AG04449 (cell line): Measurements from ENCODE around the gene BTBD2.

ENCODE experiments used
- CTCF ChIA-PET: fragments of 350-600 bp; formaldehyde crosslinking; extraction: SDS; loops from one replicate; lab custom pipeline; 2021; ENCODE audit warnings: antibody characterized with exemption; lab: Yijun Ruan, JAX
- POLR2A ChIA-PET: fragments of 400-600, 350-600 bp; formaldehyde crosslinking; extraction: SDS; loops from one replicate; lab custom pipeline; 2020; ENCODE audit warnings: antibody characterized with exemption, inconsistent platforms; lab: Yijun Ruan, JAX
- DNase-seq: peaks from one replicate; pipeline ENCODE4 v3.0.0-alpha.2; 2010; ENCODE audit warnings: low read depth, low spot score
- H3K4me3 ChIP-seq: 2 replicates; pipeline ENCODE4 v1.5.1; 2011; ENCODE audit warnings: low read depth, mild to moderate bottlenecking, control low read depth, low read length
- TF ChIP-seq, protein P1 (sequence below): IDR thresholded peaks from one replicate; pipeline ENCODE4 v1.5.1; 2011; ENCODE audit warnings: mild to moderate bottlenecking, moderate library complexity, low read length, control low read depth, inconsistent platforms; ENCODE audit not compliant: insufficient read depth; ENCODE audit errors: missing control alignments

BTBD2 gene

DNA sequence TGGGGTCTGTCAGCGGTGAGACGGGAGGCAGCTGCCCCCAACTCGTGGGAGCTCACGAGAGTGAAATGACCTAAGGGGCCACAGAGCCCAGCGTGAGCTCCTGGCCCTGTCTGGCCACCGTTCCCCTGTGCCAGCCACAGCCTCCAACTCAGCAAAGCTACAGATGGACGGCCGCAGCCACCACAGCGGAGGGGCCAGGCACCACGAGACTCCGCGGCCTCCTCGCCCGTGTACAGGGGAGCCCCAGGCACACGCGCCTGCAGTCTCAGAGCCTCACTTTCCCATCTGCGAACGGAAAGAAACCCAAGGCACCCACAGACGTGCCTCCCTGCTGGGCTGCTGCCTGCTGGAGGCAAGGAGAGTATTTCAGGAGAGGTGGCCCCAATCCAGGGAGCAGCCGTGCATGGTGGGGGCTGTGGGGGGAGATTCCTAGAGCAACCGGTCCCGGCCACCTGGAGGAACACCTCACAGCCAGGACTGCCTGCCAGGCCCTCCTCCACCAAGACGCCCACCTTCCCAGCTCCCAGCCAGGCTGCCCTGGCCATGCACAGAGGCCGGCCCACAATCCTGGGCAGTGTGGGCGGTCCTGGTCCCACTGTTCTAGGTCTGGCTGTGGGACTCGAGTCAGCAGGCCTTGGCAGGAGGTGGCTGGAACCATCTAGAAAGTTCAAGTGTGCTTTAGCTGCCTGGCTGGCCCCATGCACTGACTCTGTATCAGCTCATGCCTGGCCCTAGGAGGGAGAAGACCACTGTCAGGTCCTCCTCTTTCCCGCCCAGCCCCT is 33.6 kb upstream of the BTBD2 start:
- TF ChIP-seq, protein P1, sequence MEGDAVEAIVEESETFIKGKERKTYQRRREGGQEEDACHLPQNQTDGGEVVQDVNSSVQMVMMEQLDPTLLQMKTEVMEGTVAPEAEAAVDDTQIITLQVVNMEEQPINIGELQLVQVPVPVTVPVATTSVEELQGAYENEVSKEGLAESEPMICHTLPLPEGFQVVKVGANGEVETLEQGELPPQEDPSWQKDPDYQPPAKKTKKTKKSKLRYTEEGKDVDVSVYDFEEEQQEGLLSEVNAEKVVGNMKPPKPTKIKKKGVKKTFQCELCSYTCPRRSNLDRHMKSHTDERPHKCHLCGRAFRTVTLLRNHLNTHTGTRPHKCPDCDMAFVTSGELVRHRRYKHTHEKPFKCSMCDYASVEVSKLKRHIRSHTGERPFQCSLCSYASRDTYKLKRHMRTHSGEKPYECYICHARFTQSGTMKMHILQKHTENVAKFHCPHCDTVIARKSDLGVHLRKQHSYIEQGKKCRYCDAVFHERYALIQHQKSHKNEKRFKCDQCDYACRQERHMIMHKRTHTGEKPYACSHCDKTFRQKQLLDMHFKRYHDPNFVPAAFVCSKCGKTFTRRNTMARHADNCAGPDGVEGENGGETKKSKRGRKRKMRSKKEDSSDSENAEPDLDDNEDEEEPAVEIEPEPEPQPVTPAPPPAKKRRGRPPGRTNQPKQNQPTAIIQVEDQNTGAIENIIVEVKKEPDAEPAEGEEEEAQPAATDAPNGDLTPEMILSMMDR: no peak
- DNase-seq: no peak
- POLR2A ChIA-PET: interaction anchor here (1.2 to 1.6 kb wide), 3 partner anchors 9 to 24 kb away, joined by 4 read pairs; no protein-coding TSS in a partner anchor
- peak overlapping the region; percentile 73 for H3K4me3 ChIP-seq
- CTCF ChIA-PET: interaction anchor here (0.9 to 2.3 kb wide), 5 partner anchors 16 to 43 kb away, joined by 3 to 16 read pairs (median 4); no protein-coding TSS in a partner anchor

DNA sequence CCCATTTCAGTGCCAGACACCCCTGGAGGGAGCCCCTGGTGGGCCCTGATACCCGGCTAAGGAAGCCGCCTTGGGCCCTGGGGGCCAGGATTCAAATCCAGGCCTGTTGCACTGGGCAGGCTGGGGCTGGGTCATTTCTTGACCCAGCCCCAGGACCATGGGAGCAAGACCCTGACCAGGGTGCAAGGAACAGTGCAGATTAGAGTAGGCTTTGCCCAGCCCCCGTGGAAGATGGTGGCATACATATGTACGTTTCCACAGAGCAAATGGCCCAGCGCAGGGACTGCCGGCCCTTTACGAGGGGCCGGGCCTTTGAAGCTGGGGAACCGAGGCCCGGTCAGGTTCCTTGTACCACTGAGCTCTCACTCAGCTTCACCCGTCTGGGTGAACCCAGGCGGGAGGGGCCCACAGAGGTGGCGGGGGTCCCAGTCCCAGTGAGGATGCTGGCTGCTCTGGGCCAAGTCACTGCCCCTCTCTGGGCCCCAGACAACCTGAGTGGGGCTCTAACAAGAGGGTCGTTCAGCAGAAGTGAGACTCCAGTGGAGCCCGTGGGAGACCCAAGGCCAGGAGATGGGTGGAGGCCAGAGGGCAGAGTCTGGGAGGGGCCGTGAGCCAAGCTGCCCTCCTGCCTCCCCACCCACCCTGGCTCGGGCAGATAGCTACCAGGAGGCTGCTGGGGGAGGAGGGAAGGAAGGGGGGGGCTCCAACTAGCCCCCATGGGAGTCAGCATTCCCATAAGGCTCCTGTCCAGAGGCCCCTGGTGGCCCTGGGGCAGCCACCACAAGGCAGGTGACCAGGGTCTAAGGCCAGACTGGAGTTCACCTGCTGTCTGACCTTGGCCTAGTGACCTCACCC is 32.8 kb upstream of the BTBD2 start:
- no peak overlapping the region for H3K4me3 ChIP-seq
- POLR2A ChIA-PET: interaction anchor here (1.2 to 1.6 kb wide), 3 partner anchors 8 to 23 kb away, joined by 4 read pairs; no protein-coding TSS in a partner anchor
- no peak for DNase-seq
- TF ChIP-seq, protein P1: no peak
- CTCF ChIA-PET: interaction anchor here (1.2 to 2.3 kb wide), 3 partner anchors 22 to 44 kb away, joined by 3 to 16 read pairs (median 5); no protein-coding TSS in a partner anchor

DNA sequence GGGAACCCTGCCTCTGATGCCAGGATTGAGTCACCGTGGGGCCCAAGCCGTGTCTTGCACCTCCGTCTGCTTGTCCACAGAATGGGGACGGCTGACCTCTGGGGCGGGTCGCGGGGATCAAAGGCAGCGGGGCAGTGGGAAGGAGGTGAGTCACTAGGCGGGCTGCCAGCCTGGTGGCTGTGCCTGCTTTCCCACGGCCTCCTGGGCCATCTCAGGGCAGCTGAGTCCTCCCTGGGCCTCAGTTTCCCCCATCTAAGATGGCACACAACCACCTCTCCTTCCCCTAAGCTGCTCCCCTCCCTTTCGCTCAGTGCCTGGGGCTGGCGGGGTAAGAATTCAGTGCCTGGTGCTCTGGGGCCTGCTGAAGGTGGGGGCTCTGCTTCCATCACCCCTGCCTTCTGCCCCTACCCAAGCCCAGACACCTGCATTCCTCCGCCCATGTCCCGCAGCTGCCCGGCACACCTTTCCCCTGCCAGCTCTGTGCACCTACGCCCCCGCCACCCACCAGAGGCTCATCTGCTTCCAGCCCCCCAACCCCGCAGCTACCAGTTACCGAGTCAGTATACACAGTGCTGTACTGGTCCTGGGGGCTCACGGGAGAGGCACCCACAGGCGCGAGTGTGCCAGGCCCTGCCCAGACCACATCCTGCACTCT is 32.1 kb upstream of the BTBD2 start:
- TF ChIP-seq, protein P1: no peak
- no peak overlapping the region for H3K4me3 ChIP-seq
- CTCF ChIA-PET: interaction anchor here (2.2 to 2.3 kb wide), 2 partner anchors 23 to 28 kb away, joined by 5 to 16 read pairs; no protein-coding TSS in a partner anchor
- no peak for DNase-seq
- POLR2A ChIA-PET: no interaction called here

DNA sequence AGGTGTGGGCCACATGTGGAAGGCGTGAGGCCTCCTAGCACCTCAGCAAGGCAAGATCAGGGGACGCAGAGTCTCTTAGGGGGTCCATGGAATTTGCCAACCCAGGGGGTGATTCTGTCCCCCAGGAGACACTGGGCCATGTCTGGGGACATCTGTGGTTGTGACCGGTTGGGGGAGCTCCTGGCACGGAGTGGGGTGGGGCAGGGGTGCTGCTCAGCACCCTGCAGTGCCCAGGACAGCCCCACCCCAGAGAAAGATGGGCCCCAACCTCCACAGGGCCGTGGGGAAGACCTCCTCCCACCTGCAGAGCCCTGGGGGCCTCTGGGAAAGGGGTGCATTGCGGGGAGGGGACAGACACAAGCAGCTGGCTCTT is 31.5 kb upstream of the BTBD2 start:
- no peak for DNase-seq
- TF ChIP-seq, protein P1: no peak
- POLR2A ChIA-PET: no interaction called here
- H3K4me3 ChIP-seq: no peak overlapping the region
- CTCF ChIA-PET: interaction anchor here (2.2 to 2.3 kb wide), 2 partner anchors 23 to 28 kb away, joined by 5 to 16 read pairs; no protein-coding TSS in a partner anchor

DNA sequence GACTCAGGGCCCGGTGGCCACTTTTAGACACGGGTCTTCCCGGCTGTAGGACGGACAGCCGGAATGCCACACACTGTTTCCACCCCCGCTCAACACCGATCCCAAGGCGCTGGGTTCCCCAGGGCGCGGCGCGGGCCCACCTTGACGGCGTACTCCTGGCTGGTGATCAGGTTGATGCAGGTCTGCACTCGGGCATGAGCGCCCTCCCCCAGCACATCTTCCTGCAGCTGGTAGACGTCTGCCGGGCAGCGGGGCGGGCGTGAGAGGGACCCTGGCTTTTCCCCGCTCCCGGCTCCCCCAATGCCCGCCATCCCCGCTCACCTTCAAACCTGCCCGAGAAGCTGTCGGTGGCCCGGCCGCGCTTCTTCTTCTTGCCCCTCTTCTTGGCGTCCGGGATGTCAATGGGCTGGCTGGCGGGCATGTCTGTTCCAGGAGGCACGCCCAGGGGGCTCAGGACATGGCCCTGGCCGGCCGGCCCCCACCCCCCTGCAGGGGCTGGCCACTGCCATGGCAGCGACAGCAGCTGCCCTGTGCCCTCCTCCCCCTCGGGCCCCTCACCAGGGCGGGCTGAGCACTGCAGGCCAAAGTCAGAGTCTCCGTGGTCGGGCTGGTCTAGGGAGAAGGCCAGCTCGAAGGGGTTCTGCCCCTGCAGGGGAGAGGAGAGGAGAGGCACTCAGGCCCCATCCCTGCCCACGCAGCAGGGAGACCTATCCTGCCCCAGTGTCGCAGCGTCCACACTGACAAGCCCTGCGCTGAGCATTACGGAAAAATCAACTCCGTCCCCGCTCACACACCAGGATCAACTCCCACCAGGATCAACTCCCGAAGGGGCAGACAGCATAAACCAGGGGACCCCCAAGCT is 30.8 kb upstream of the BTBD2 start:
- ChIA-PET CTCF (interaction anchor here (1.3 to 2.2 kb wide), 2 partner anchors 24 to 27 kb away, joined by 3 to 5 read pairs; no protein-coding TSS in a partner anchor), POLR2A (no interaction called here)

More for the DNA sequence above, 30.8 kb upstream of the BTBD2 start:
- TF ChIP-seq, protein P1: no peak
- no peak for DNase-seq
- no peak overlapping the region for H3K4me3 ChIP-seq
